ENCODE results near the gene RECK.
"Not testable (repeated sequence)": the region's sequence is repeated elsewhere in the genome, so short reads cannot be mapped to it uniquely, and the experiment has no call there.

RECK gene, protein sequence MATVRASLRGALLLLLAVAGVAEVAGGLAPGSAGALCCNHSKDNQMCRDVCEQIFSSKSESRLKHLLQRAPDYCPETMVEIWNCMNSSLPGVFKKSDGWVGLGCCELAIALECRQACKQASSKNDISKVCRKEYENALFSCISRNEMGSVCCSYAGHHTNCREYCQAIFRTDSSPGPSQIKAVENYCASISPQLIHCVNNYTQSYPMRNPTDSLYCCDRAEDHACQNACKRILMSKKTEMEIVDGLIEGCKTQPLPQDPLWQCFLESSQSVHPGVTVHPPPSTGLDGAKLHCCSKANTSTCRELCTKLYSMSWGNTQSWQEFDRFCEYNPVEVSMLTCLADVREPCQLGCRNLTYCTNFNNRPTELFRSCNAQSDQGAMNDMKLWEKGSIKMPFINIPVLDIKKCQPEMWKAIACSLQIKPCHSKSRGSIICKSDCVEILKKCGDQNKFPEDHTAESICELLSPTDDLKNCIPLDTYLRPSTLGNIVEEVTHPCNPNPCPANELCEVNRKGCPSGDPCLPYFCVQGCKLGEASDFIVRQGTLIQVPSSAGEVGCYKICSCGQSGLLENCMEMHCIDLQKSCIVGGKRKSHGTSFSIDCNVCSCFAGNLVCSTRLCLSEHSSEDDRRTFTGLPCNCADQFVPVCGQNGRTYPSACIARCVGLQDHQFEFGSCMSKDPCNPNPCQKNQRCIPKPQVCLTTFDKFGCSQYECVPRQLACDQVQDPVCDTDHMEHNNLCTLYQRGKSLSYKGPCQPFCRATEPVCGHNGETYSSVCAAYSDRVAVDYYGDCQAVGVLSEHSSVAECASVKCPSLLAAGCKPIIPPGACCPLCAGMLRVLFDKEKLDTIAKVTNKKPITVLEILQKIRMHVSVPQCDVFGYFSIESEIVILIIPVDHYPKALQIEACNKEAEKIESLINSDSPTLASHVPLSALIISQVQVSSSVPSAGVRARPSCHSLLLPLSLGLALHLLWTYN

DNA sequence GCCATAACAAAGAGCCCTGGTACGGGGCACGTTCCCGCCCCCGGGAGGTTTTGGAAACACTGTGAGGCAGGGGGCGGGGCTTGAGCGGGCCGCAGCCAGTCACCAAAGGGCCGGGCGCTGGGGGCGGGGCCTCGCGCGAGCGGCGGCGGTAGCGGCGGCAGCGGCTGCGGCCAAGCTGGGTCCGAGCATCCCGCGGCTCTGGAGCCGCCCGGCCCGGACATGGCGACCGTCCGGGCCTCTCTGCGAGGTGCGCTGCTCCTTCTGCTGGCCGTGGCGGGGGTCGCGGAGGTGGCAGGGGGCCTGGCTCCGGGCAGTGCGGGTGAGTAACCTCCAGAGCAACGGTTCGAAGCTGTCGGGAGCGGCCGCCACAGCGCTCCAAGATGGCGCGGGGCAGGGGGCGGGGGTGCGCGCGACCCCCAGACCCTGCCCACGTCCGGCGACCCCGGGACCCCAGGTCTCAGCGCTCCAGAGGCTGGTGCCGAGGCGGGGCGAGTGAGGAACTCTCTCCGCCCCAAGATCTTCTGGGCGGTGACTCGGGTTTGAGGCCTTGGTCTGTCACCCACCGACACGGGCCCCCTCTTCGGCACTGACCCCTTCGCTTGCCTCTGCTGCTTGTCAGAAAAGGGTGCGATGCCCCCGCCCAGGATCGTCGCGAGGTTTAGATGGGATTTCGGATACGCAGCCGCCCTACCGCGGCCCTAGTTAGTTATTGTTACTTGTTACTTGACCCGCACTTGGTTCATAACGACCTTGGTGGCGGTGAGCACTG, at the start of gene RECK:
Gene RECK, plus strand, starts transcription at position 134 of the 769 bp plus-strand sequence. Its CDS starts 86 bp downstream, at position 220.
- peak; percentile 71 to 77 (median 72) for DNase-seq

DNA sequence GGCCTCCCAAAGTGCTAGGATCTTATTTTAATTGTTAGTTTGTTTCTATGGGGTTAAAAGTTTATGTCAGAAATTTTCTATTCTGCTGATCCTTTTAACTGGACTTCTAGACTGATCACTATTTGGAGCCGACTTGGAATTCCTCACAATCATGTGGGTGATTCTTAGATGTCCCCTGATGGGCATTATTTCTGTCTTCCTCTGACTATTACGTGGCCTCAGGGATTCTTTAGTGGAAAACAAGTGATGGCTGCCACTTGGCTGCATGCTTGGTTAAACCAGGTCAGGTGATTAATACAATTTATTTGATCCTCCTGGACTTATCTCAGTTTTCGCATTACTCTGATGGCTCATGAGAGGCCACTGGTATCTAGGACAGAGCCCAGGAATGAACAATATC, 46.6 kb upstream of the RECK start:
- no peak for DNase-seq

DNA sequence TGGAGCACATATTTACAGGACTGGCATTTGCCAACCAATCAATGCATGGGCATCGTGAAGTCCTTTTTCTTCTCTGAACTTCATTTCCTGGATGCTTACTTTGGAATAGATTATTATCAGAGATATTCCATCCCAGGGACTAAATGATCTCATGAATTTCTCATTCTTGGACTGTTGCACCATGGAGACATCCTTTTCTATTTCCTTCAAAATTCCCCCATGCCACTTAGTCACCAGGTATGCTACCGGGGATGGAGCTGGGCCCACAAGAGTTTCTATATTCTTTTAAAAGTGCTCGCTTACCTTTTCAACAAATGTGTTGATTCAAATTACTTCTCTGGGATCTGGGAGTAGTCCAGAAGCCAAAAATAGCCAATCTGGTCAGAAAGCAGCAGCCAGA, 43.6 kb upstream of the RECK start:
- not testable (repeated sequence) for DNase-seq

DNA sequence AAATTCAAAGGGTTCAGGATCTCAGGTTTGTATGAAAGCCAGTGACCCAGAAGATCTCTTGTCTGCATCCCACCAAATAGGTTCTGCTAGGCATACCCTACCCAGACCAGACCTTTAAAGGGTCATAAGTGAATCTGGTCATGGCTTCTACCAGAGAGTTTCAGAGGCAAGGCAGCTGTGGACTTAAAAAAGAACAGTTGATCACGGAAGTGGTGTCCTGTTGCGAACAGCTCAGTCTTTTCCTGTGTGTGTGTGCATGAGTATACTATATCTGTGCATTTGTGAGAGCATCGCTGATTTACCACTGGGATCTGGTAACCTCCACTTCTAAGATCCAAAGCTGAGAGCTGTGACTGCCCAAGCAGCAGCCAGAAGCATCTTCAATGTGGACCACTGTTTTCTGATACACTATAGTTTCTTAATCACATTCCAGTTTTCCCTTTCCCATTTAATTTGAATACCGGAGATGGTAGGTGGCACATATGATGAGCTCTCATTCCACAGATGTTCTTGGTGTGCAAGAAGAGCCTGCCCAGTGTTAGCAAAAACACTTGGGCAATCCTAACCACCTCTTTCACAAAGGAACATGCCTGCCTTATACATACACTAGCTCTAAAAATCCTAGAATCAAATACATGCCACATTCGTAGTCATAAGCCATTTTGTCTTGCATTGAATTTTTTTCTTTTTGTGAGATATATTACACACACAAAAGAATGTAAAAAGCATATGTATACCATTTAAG, 42.6 kb upstream of the RECK start:
- no peak for DNase-seq

DNA sequence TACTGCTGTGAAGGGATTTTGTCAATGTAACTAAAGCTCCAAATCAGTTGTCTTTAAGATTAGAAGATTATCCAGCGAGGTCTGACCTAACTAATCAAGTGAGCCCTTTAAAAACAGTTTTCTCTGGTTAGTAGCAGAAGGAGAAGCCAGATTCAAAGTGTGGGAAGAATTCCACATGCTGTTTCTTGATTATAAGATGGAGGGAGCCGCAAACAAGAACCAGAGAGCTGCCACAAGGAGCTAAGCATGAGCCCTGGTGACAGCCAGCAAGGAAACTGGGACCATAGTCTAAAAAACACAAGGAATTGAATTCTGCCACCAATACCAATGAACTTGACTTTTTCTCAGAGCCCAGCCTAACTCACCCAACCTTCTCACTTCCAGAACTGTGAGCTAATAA, 41.8 kb upstream of the RECK start:
- DNase-seq: no peak

DNA sequence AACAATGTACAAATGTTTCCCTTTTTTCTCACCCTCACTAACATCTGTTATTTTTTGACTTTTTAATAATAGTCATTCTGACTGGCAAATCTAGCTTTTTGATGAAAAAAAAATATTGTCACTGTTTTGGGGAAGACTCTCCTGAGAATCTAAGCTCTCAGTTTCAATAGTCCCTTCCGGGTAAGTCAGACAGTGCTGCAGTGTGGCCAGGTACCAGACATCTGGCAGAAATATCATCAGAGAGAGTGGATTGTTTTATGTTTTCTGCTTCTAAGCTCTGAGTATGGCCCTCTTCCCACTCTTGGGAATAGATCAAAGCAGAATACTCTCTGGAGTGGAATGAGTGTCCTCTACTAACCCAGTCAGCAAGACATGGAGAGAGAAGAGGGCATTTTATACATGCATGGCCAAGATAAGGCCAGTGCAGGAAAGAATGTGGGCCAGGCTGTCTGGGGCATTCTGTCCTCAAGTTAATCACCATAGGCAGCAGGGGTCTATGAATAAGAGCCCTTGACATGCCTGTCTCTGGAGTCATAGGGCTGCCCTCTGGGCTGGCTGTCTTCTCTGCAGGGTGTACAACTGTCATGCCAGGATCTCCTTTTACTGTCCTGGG, 40.2 kb upstream of the RECK start:
- no peak for DNase-seq

DNA sequence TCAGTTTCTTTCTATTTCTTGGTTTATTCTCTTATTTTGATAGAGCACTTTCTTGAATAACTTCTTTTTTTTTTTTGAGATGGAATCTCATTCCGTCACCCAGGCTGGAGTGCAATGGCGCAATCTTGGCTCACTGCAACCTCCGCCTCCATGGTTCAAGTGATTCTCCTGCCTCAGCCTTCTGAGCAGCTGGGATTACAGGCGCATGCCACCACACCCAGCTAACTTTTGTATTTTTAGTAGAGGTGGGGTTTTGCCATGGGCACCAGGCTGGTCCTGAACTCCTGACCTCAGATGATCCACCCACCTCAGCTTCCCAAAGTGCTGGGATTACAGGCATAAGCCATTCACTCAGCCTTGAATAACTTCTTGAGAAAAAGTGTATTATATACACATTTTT, 39.7 kb upstream of the RECK start:
- DNase-seq: not testable (repeated sequence)

DNA sequence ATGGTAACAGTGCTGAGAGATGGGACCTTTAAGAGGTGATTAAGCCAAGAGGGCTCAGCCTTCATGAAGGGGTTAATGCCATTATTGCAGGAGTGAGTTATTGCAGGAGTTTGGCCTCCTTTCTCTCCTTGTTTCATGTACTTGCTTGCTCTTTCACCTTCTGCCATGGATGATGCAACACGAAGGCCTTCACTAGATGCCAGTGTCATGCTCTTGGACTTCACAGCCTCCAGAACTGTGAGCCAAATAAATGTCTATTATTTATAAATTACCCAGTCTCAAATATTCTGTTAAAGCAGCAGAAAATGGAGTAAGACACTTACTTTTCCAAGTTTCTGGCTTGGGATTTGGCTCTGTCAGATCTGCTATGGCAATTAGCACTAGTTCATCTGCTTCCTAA, 38.4 kb upstream of the RECK start:
- DNase-seq: no peak

DNA sequence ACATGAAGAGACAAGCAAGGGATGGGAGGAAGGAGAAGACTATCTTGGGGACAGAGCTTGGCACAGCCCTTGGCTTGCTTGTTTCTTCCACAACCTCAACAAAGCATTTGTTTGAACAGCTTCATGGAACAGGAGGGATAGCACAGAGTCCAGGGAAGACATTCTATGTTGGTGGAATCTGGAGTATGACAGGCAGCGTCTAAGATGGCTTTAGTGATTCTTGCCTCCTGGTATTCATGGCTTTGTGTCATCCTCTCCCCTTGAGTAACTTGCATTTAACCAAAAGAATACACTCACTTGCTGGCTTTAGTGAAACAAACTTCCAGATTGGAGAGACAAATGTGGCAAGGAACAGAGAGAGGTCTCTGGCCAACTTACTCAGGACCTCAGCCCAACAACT, 30.8 kb upstream of the RECK start:
- DNase-seq: no peak

DNA sequence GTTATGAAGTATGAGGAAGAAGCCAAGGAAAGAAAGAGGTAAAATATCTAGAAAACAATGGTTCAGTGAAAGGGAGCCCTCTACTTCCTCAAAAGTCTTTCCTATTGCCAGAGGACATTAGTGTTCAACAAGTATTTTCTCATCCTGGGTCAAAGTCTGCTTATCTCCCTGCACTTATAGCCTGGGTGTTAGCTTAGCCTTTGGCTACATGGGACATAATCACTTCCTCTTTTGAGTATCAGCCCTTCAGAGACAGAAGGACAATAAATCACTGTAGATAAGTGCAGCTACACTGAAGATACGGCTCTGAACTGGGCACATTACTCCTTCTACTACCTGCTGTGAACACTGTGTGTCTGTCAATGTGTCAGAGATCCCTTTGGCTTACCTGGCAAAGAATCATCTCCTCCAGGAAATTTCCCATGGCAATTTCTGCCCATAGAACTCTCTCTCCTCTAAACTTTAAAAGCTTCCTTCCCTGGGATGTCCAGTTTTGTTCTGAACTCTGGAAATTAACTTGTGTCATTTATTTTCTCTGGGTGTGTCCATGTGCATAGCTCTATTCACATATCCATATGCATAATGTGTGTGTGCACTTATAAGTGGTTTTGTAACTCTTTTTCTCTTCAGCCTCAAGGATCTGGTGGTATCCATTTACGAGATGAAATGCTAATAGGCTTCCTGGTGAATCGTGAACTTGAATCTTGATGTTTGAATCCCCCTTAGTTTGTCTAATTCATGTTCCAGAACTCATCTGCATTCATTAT, 30.0 kb upstream of the RECK start:
- no peak for DNase-seq

DNA sequence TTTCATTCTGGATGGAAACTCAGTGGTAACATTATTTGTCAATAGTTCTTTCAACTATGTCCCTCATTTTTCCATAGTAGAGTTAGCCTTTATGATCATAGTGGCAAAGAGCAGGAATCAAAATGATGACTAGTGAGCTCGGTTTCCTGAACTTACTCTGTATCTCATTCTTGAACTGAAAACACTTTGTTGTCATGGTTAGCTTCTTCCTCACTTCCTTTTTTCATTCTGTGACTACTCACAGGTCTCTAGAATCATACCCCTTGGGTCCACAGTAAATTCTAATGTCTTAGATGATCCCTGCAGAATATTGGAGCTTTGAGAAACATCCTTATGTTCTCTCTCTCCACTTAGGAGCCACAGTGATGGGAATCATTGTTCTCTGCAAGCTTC, 29.4 kb upstream of the RECK start:
- no peak for DNase-seq

DNA sequence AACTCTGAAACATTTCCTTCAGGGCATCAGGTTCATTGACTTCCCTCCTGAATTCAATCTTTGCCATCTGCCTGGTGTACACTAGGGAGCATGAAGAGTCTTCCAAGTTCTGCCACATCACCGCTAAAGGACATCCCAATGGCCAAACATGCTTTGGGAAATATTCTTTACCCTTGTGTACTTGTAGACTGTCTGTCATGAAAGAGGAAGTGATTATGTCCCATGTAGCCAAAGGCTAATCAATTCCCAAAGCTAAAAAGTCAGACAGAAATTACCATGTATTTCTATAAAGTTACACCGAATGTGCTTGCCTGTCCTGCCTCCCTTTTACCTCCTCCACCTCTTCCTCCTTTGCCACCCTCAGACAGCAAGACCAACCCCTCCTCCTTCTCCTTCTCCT, 28.9 kb upstream of the RECK start:
- DNase-seq: no peak

DNA sequence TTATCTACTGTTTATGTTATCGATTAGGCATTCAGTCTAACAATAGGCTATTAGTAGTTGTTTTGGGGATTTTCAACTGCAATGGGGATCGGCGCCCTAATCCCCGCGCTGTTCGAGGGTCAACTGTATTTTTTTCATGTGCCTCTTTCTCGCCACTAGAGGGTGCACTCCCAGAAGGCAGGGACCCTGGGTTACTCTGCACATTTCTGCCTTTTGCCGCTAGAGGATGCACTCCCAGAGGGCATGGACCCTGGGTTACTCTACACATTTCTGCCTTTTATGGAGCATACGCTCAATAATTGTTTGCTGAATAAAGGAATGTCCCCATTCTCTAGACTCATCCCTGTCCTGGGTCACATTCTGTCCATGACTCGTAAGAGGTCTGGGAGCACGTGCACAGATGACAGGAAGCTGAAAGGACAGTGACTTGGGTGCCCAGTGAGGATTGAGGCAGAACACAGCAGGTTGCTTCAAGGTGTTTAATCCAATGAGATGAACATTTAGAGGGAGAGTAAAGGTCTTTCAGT, 27.9 kb upstream of the RECK start:
- peak; percentile 11 to 49 (median 18) for DNase-seq

DNA sequence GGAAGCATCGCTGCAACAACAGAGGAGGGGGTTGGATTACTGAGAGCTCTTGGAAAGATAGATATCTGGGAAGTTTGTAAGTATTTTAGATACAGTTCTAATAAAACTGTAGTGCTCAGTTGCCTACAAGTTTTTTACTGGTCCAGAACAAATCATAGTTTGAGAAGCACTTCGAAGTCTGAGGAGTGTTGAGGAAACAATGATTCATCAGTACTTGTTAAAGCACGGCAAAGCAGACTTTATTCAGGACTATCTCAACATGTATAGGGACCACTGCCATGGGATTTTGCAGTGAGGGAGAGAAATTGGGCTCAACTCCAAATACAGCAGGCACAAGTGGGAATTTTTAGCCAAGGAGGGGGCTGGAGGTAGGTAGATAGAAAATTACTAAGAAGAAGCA, 25.3 kb upstream of the RECK start:
- DNase-seq: no peak

DNA sequence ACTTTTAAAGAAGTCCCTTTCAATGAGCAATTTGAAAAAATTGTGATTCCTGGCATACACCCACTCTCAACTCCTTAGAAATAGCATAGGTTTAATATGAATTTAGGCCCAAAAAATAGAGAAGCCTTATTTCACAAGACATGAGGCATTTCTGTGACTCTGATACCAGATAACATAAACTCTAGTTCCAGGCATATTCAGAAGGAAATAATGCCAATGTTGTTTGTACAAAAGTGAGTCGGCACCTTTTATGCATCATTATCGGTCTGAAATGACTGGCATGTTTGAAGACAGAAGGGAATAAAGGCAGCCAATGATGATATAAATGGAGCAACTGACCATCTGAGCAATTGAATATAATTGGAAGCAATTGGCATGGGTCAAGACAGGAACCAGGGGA, 19.4 kb upstream of the RECK start:
- no peak for DNase-seq

DNA sequence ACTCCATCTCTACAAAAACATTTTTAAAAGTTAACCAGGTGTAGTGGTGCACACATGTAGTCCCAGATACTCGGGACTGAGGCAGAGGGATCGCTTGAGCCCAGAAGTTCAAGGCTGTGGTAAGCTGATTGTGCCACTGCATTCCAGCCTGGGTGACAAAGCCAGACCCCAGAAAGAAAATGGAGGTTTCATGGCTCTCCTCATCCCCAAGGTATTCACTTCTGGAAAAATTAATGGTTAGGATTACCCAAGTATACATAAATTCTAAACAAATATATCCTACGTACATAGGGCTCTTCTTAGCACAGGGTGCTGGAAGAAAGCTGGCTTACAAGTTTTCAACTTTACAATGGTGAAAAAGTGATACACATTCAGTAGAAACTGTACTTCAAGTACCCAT, 18.6 kb upstream of the RECK start:
- no peak for DNase-seq

DNA sequence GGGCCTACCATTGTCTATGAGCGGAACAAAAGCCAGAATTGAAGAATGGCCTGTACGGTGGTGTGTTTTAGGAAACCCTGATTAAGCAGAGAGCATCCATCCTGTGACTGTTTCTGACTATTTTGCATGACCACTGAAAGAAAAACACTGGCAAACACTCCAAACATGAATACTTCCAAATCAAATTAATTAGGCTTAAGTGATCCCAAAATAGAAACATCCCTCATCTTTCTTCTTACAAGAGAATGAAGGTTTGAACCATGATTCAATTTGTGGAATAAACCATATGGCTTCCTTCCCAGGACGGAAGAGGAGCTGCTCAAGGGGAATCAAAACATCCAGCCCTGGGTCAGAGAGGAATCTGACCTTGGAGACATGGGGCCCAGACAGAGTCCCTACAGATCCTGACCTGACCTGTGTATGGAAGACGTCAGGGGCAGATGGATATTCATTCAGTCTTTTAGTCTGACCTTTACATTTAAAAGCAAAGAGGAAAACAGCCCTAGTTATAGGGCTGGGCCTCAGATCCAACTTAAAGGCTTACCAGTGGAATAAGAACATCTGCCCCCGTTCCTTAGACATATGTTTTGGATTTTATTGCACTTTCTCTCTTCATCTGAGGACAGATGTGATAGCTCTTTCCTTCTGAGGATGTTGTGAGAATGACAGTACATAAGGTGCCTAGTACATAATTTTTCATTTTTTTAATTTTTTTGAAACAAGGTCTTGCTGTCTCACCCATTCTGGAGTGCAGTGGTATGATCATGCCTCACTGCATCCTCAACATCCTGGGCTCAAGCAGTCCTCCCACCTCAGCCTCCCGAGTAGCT, 17.6 kb upstream of the RECK start:
- DNase-seq: no peak

DNA sequence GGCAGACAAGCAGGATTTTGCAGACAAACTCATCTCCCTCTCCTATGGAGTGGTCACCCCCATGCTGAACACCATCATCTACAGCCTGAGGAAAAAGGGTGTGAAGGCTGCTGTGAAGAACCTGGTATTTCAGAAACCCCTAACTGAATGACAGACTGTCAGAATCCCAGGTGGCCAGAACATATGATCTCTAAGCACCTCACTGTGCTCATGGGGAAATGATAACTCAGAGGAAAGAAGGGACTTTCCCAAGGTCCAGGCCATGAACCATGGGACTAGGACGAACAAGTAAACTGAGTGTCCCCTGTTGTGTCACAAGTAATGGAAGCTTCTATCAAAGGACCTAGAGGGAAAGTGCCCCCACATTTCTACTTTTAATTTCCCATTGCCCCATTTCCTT, 14.7 kb upstream of the RECK start:
- no peak for DNase-seq

DNA sequence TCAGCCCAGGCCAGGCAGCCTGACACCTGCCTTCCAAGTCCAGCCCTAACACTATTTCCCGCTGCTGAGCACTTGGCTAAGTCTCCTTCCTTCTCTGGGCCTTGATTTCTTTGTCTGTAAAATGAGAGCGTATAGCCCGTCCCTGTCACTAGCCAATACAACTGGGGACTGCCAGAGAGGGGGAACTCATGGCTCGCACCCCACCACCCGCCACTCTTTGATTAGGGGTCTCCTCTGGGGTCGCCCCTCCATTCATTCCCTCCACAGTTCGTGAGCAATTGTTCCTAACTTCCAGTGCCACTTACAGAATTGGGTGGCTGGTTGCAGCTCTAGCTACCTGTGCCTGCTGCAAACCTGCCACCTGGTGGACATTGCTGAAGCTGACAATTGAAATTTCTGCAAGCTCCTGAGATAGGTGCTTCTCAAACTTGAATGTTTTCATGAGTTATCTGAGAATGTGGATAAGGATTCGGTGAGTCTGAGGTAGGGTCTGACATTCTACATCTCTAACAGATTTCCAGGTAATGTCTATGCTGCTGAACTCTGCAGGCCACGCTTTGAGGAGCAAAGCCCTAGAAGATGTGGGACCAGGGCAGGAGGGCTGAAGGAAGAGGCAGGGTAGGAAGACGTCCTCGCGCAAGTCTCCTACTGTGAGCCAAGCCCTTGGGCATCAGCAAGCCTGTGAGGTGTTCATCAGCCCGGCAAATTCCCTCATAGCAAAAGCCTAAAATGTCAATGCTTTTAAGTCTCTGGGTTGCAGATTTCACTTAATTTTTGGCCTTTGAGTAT, 13.3 kb upstream of the RECK start:
- DNase-seq: peak; percentile 32 to 44 (median 38)
